ENCODE results near the gene MPPED2. TPM values are rescaled to one million over a fixed set of nuclear protein-coding genes. Genes with fewer than 3 reads are reported as not detected.

Gene MPPED2, protein sequence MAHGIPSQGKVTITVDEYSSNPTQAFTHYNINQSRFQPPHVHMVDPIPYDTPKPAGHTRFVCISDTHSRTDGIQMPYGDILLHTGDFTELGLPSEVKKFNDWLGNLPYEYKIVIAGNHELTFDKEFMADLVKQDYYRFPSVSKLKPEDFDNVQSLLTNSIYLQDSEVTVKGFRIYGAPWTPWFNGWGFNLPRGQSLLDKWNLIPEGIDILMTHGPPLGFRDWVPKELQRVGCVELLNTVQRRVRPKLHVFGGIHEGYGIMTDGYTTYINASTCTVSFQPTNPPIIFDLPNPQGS
- 10 to 100 TPM; 13.1 to 13.4 TPM for total RNA-seq
- polyA plus RNA-seq (ENCODE audit: insufficient read depth, low read depth, low replicate concordance), result 5.0 TPM
- long read RNA-seq, donor 1, partial matches to known transcripts, result 5 of 5 reads
- long read RNA-seq, donor 1, other reads (novel, unspliced or antisense), result 0 of 5 reads
- long read RNA-seq, donor 2, result 0 reads

DNA sequence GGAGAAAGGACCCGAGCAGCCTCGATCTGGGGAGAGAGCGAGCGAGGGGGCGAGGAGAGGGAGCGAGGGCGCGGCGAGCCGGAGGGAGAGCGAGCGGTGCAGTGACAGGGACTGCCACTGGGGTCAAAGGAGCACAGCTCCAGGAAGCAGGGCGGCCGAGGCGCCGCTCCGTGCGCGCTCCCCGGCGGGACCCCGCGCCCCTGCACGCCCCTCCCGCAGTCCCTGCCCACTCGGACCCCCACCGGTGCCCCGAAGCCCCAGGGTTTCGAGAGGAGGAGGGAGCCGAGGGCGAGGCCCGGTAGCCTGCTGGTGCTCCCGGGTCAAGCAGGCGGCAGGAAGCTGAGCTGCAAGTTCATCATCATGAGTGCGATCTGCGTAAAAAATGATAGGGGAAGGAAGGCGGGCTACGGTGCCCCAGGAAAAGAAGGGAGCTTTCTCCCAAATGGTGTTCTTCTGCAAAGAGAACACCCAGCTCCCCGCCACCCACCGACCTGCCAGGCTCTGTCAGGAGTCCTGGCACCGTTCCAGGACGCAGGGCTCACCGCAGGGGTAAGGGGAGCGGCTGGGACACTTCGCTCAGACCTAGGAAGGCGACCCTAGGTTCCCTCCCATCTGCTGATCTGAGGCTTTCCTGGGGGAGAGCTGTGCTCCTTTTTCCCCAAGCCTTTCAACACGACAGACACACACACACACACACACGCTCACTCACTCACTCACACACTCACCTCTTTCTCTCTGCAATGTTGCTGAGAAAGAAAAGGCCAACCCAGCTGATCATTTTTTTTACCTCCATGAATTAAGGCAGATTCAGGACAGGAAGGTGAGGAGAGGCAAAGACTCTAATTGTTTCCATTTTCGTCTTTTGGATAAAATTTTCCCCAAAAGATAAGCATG lies at the start of gene MPPED2:
Gene MPPED2 (minus strand): TSS at position 103 of the 894 bp plus-strand sequence. CDS start 5,980 bp downstream, outside the sequence.
- TF ChIP-seq POLR2A (IDR thresholded peaks at IDR 0.05), result no peak
- TF ChIP-seq, protein P1, sequence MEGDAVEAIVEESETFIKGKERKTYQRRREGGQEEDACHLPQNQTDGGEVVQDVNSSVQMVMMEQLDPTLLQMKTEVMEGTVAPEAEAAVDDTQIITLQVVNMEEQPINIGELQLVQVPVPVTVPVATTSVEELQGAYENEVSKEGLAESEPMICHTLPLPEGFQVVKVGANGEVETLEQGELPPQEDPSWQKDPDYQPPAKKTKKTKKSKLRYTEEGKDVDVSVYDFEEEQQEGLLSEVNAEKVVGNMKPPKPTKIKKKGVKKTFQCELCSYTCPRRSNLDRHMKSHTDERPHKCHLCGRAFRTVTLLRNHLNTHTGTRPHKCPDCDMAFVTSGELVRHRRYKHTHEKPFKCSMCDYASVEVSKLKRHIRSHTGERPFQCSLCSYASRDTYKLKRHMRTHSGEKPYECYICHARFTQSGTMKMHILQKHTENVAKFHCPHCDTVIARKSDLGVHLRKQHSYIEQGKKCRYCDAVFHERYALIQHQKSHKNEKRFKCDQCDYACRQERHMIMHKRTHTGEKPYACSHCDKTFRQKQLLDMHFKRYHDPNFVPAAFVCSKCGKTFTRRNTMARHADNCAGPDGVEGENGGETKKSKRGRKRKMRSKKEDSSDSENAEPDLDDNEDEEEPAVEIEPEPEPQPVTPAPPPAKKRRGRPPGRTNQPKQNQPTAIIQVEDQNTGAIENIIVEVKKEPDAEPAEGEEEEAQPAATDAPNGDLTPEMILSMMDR (IDR thresholded peaks at IDR 0.05), result peak; percentile 28 to 54 (median 40)
- WGBS, 2 donors, result 7 to 8% methylated on average over 27 to 47 of the region's 49 CpGs
- no peaks in the 10 kb centered on the region for H3K36me3 ChIP-seq (ENCODE audit: low read depth, missing control alignments)
- H3K9me3 ChIP-seq, result no peaks in the 10 kb centered on the region
- H3K27ac ChIP-seq, result peak within 1 kb of the TSS; percentile 74 to 82
- peak within 1 kb of the TSS; percentile 69 to 76 for H3K4me3 ChIP-seq
- no peaks in the 10 kb centered on the region for H3K27me3 ChIP-seq
- peaks cover 4% of the 10 kb centered on the region for H3K4me1 ChIP-seq
- intact Hi-C loops (cut with DNase I; ENCODE audit: low total_unique reads), result no loop called here
- peak; percentile 48 for DNase-seq

DNA sequence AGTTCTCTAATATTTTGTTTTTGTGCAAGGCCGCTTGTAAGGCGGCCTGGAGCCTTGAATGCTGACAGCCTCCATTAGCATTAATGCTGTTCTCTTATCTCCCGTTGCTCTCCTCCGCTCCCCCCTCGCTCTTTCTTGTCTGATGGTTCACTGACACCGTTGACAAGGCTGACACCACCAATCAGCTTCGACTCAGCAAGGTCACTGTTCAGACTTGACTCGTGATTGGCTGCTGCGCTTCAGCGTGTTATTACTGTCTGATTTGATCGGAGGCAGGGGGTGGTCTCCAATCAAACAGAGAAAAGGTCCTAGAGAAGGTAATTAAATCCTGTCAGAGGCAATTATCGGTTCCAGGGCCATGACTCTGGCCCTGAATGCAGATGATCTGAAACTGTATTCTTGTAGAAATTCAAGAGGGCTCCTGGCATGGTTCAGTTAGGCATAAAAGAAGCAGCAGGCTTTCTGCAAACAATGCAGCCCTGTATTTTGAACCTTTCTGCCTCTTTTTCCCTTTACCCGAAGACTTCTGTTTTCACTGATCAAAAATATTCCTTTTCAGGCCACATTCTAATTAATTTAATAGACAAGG lies 49.3 kb upstream of the MPPED2 start:
- 34 to 47% methylated on average over 13 of the region's 13 CpGs for WGBS, 2 donors
- intact Hi-C loops (cut with DNase I; ENCODE audit: low total_unique reads), result no loop called here
- H3K27ac ChIP-seq, result no peak overlapping the region

DNA sequence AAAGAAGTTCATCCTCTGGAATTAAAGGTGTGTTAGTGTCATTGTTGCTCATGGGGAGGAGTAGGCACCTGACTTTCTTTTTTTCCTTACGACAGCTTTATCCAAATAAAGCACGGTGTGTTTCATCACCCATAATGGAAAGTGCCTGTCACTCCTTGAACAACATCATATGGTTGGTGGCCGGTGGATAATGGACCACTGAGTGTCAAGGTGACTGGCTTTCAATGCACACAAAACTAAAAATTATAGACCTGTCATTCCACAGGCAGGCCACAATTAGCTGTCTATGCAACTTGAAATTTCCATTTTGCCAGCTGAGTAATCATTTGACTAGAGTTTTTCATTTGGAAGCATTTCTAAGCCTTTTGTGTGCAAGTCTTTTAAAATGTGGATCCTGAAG lies 45.0 kb upstream of the MPPED2 start:
- WGBS, 2 donors, result 57 to 65% methylated on average over 3 of the region's 3 CpGs

More for the DNA sequence above, 49.3 kb upstream of the MPPED2 start:
- no peak for TF ChIP-seq POLR2A (IDR thresholded peaks at IDR 0.05)
- TF ChIP-seq, protein P1 (IDR thresholded peaks at IDR 0.05), result no peak
- Histone ChIP-seq H3K36me3 (ENCODE audit: low read depth, missing control alignments) (no peaks in the 10 kb centered on the region), H3K4me1 (no peaks in the 10 kb centered on the region), H3K27me3 (no peaks in the 10 kb centered on the region), H3K4me3 (peak overlapping the region in 1 of 2 donors; percentile 12), H3K9me3 (no peaks in the 10 kb centered on the region)
- peak; percentile 63 for DNase-seq

DNA sequence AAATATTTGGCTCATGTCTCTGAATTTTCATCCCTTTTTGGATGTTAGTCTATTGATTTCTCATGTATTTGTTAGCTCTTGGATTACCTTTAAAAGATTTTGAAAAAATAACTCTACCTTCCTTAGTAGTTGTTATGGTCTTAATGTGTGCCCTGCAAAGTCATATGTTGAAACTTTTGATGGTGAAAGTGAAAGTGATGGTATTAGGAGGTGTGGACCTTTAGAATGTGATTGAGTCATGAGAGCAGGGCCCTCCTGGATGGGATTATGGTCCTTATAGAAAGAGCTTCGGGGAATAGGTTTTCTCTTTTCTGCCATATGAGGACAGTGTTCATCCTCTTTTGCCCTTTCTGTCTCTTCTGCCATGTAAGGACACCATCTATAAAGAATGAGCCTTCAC lies 33.6 kb upstream of the MPPED2 start:
- H3K27me3 ChIP-seq, result no peaks in the 10 kb centered on the region
- WGBS, 2 donors, result 77 to 88% methylated on average over 1 of the region's 1 CpG

More for the DNA sequence above, 45.0 kb upstream of the MPPED2 start:
- Histone ChIP-seq H3K36me3 (ENCODE audit: low read depth, missing control alignments) (no peaks in the 10 kb centered on the region), H3K4me3 (no peak overlapping the region), H3K9me3 (no peaks in the 10 kb centered on the region), H3K4me1 (no peaks in the 10 kb centered on the region), H3K27ac (no peak overlapping the region), H3K27me3 (no peaks in the 10 kb centered on the region)
- no peak for TF ChIP-seq POLR2A (IDR thresholded peaks at IDR 0.05)
- TF ChIP-seq, protein P1 (IDR thresholded peaks at IDR 0.05), result no peak
- intact Hi-C loops (cut with DNase I; ENCODE audit: low total_unique reads), result no loop called here
- DNase-seq, result no peak

More for the DNA sequence above, 33.6 kb upstream of the MPPED2 start:
- Histone ChIP-seq H3K36me3 (ENCODE audit: low read depth, missing control alignments) (no peaks in the 10 kb centered on the region), H3K27ac (no peak overlapping the region), H3K9me3 (no peaks in the 10 kb centered on the region), H3K4me3 (no peak overlapping the region), H3K4me1 (no peaks in the 10 kb centered on the region)
- no peak for TF ChIP-seq POLR2A (IDR thresholded peaks at IDR 0.05)
- TF ChIP-seq, protein P1 (IDR thresholded peaks at IDR 0.05), result no peak
- intact Hi-C loops (cut with DNase I; ENCODE audit: low total_unique reads), result no loop called here
- DNase-seq, result no peak
